Measurements from ENCODE around the gene ACTN1.

Gene ACTN1

GRCh38 chr14:68902357-68902756 is 76.7 kb downstream of the ACTN1 start:
- no peak overlapping the region for H3K27ac ChIP-seq
- TF ChIP-seq CTCF (conservative IDR thresholded peaks at IDR 0.05) (no peak), ZFX (IDR thresholded peaks at IDR 0.05) (no peak)

- H3K27ac ChIP-seq = no peak overlapping the region
- TF ChIP-seq CTCF (conservative IDR thresholded peaks at IDR 0.05) = no peak
- no peak for TF ChIP-seq ZFX (IDR thresholded peaks at IDR 0.05)
Measured at GRCh38 chr14:68899033-68899603, 80.0 kb downstream of the ACTN1 start.

- no peak for TF ChIP-seq CTCF (conservative IDR thresholded peaks at IDR 0.05)
- TF ChIP-seq ZFX (IDR thresholded peaks at IDR 0.05) = no peak
- H3K27ac ChIP-seq = no peak overlapping the region
Measured at GRCh38 chr14:68898248-68899032, 80.7 kb downstream of the ACTN1 start.

- TF ChIP-seq CTCF (conservative IDR thresholded peaks at IDR 0.05) (no peak), ZFX (IDR thresholded peaks at IDR 0.05) (no peak)
- no peak overlapping the region for H3K27ac ChIP-seq
Measured at GRCh38 chr14:68897559-68898155, 81.4 kb downstream of the ACTN1 start.

GRCh38 chr14:68896132-68896531 is 83.0 kb downstream of the ACTN1 start:
- TF ChIP-seq CTCF (conservative IDR thresholded peaks at IDR 0.05) (no peak), ZFX (IDR thresholded peaks at IDR 0.05) (no peak)
- no peak overlapping the region for H3K27ac ChIP-seq

- no peak for TF ChIP-seq CTCF (conservative IDR thresholded peaks at IDR 0.05)
- no peak for TF ChIP-seq ZFX (IDR thresholded peaks at IDR 0.05)
- H3K27ac ChIP-seq = no peak overlapping the region
Measured at GRCh38 chr14:68894802-68895703, 84.0 kb downstream of the ACTN1 start.
